Stimulated activated CD8-positive, alpha-beta memory T cell treated with anti-CD3 and anti-CD28 coated beads, Interleukin-4, amount 100 ng/mL, for 1 hour (primary cell): ENCODE measurements around the gene ESR2.
"Not testable (repeated sequence)": the region's sequence is repeated elsewhere in the genome, so short reads cannot be mapped to it uniquely, and the experiment has no call there.

Experiments used
- DNase-seq, 2 donors: peaks; one replicate each; pipeline ENCODE4 v3.0.0-alpha.2; 2020; ENCODE audit warnings: low read depth in 2 of 2, low spot score in 1 of 2

The ESR2 gene

GRCh38 chr14:64293976-64294671 lies at the start of gene ESR2:
ESR2 (minus strand) TSS chr14:64294371; CDS start chr14:64282985, 11,386 bp downstream.
- DNase-seq, result no peak

DNA sequence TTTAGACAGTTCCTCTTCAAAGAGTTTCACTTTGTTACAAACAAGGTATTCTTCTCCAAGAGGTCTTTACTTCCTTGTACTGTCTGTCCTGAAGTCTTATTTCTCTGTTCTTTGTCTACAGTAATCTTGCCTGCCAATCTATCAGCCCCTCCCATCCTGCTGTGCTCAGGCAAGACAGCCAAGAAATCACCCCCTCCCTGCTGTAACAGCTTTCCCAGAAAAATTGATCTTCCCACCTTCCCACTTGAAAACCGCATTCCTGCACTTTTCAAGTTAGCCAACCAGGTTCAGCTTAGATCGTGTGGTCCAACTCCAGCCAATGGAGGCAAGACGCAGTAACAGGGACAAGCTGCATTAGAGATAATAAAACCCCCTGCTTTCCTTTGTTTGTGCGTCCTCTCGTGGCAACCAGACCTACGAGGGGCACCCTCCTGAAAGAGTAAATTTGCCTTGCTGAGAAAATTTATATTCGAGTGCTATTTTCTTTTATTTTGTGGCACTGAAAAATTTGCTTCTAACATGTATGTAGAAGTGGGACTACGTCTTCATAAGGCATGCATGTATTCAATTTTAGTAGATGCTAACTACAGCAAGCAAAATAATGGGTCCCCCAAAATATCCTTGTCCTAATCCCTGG lies 46.5 kb upstream of the ESR2 start:
- DNase-seq, result no peak

GRCh38 chr14:64338616-64339316 lies 44.6 kb upstream of the ESR2 start:
- DNase-seq, result peak; percentile 54 to 67

DNA sequence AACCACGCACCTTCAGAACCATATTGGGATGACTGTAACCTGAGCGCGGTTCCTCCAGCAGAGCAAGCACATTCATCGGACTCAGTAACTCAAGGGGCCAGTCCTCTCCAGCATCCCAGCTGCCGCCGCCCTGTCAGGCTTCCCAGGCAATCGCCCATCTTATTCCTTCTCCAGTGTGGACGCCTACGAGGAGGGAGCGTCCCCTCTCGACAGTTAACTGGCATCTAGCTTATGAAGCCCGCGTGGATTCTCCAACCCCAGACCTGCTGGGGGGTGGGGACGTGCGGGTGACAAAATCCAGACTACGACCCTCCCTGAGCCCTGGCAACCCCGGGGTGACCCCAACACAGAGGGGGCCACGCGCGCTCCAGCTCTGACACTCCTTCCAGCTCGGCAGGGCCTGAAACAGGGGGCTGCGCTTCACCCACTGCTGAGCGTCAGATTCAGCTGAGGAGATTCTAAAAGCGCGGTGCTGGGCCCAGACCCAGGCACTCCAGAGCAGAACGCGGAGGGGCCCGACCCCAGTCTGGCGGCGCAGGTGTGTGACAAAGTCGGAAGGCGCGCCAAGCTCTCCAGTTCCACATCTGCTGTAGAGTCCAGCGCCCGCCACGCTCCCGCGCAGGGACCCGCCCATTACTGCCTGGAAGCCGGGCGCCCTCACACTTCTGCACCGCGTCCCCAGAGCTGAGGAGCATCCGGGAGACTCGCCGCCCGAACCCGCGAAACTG lies 43.9 kb upstream of the ESR2 start:
- peak in 1 of 2 donors; percentile 17 for DNase-seq

- no peak for DNase-seq
Observed at GRCh38 chr14:64329149-64329548, 35.0 kb upstream of the ESR2 start.

DNA sequence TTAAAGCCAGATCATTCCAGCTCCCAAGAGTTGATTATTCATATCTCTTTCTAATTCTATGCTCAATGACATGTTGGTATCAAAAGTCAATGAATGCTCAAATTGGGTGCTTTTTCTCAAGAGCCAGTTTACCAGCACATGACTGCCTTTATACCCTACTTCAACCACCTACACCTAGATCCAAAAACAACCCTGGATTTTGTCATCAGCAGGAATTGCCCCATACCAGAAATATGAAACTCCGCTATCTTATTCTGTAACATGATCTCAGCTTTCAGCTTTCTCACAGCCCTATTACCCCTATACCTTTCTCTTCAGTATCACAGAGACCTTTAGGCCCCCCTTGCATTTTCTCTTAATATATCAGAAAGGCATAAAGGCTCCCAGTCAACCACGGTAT lies 32.3 kb upstream of the ESR2 start:
- no peak for DNase-seq

- DNase-seq, result no peak
Observed at GRCh38 chr14:64324895-64325294, 30.7 kb upstream of the ESR2 start.

GRCh38 chr14:64324461-64324860 lies 30.3 kb upstream of the ESR2 start:
- no peak for DNase-seq

- DNase-seq, result not testable (repeated sequence)
Observed at GRCh38 chr14:64320362-64320761, 26.2 kb upstream of the ESR2 start.

DNA sequence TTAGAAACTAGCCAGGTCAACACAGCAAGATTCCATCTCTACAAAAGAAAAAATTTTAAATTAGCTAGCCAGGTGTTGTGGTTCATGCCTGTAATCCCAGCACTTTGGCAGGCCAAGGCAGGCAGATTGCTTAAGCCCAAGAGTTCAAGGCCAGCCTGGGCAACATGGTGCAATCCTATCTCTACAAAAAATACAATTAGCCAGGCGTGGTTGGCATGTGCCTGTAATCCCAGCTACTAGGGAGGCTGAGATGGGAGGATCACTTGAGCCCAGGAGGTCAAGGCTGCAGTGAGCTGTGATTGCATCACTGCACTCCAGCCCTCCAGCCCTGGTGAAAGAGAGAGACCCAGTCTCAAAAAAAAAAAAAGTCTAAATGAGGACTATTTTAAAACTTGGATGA lies 24.5 kb upstream of the ESR2 start:
- not testable (repeated sequence) for DNase-seq

DNA sequence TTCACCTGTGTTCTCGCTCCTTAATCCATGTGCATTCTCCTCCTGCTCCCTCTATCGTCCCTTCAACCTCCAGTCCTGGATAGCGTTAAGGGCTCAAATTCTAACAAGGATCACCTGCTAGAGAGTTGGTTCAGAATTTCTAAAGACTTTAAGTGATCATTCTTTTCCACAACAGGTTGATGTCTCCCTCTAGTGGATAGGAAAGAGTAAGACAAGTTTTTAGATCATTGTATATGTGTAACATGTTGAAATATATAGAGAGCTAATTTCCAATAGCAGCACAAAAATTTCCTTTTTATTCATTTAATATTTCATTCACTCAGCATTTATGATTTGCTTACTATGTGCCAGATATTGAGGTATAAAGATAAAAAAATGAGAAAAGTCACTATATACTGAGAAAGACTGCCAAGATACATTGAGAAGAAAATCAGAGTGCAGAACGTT lies 9.3 kb upstream of the ESR2 start:
- no peak for DNase-seq

GRCh38 chr14:64298773-64299172 lies 4.6 kb upstream of the ESR2 start:
- no peak for DNase-seq

- no peak for DNase-seq
Observed at GRCh38 chr14:64296561-64296960, 2.4 kb upstream of the ESR2 start.

- DNase-seq, result peak; percentile 55 to 72
Observed at GRCh38 chr14:64294672-64295413, 672 bp upstream of the ESR2 start.

DNA sequence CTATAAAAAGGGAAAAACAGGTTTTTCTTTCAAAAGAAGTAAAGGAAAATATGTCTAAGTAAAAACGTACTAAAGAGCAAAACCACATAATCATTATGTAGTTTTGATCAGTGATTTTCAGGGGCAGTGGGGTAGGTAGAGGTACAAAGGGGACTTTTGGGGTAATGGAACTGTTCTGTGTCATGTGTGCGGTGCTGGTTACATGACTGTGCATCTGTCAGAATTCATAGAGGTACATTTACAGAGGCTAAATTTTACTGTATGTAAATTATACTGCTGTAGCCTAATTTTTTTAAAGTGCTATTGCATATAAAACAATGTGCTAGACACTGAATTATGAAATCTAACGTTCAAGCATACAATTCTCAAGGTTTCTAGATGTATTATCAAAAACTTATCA lies 2.0 kb downstream of the ESR2 start:
- DNase-seq, result no peak

DNA sequence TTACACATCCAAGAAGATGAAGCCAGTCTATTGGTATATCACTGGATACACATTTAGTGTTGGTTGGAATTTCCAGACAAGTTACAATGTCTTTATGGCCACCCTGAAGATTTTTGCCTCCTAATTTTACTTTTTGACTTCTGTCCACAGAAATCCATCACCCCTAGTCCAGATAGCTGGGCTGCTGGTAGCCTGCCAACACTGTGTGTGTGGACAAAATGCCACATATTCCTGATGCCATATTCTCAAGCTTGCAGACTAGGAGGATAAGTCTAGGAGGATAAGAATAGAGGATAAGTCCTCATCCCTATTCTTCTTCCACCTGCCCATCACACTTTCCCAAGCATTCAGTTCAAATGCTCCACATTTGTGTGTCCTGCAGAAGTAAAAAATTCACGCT lies 4.6 kb downstream of the ESR2 start:
- DNase-seq, result no peak

- no peak for DNase-seq
Observed at GRCh38 chr14:64281805-64282204, 12.4 kb downstream of the ESR2 start.

- no peak for DNase-seq
Observed at GRCh38 chr14:64279704-64280668, 14.2 kb downstream of the ESR2 start.

GRCh38 chr14:64278458-64278857 lies 15.7 kb downstream of the ESR2 start:
- no peak for DNase-seq

GRCh38 chr14:64272019-64272418 lies 22.2 kb downstream of the ESR2 start:
- DNase-seq, result no peak
